Transverse colon (tissue), 4 donors: ENCODE measurements around the gene FTL. TPM values are rescaled to one million over a fixed set of nuclear protein-coding genes. Genes with fewer than 3 reads are reported as not detected.

Experiments
- DNase-seq: peaks from one replicate; pipeline ENCODE4 v3.0.0-alpha.2; 2019
- H3K27ac ChIP-seq, 4 donors: fragments of 200-600 bp; sonication (generic); 2 replicates each; pipeline ENCODE4 v1.5.1; 2016 to 2018; ENCODE audit warnings: inconsistent platforms in 4 of 4
- H3K27me3 ChIP-seq: fragments of 200-600 bp; sonication (generic); 2 replicates; pipeline ENCODE4 v1.5.1; 2017; ENCODE audit warnings: inconsistent platforms
- H3K36me3 ChIP-seq, 4 donors: fragments of 200-600 bp; sonication (generic); 2 replicates each; pipeline ENCODE4 v1.5.1; 2017 to 2019; ENCODE audit warnings: inconsistent platforms in 4 of 4
- H3K4me1 ChIP-seq, 4 donors: fragments of 200-600 bp; sonication (generic); 2 replicates each; pipeline ENCODE4 v1.5.1; 2017 to 2020; ENCODE audit warnings: inconsistent platforms in 4 of 4
- H3K4me3 ChIP-seq, 4 donors: fragments of 200-600 bp; sonication (generic); 1 replicate in 1 of 4; 2 replicates in 3 of 4; pipeline versions ENCODE4 v1.5.1 to v1.6.1; 2017 to 2019; ENCODE audit warnings: inconsistent platforms in 4 of 4
- H3K9me3 ChIP-seq, 2 donors: fragments of 200-600 bp; sonication (generic); 2 replicates each; pipeline ENCODE4 v1.5.1; 2017 to 2019; ENCODE audit warnings: inconsistent platforms in 2 of 2
- CTCF ChIP-seq, 5 experiments: fragments of 200-600 bp in 3 of 5; fragments of 450-650 bp in 2 of 5; sonication (generic) in 3 of 5; IDR thresholded peaks; 1 replicate in 2 of 5; 2 replicates in 3 of 5; pipeline ENCODE4 v1.5.1; 2016 to 2017; ENCODE audit warnings: antibody characterized with exemption in 5 of 5, inconsistent platforms in 3 of 5, mild to moderate bottlenecking in 2 of 5, moderate library complexity in 1 of 5
- EP300 ChIP-seq: sonication (generic); formaldehyde crosslinking; IDR thresholded peaks from one replicate; pipeline ENCODE4 v1.6.1; 2017; ENCODE audit warnings: antibody characterized with exemption, low read depth
- POLR2A ChIP-seq: fragments of 450-650 bp; IDR thresholded peaks from one replicate; pipeline ENCODE4 v1.6.1; 2016; ENCODE audit warnings: antibody characterized with exemption, mild to moderate bottlenecking, moderate library complexity
- POLR2AphosphoS5 ChIP-seq, 3 donors: sonication (generic); formaldehyde crosslinking; IDR thresholded peaks; one replicate each; pipeline ENCODE4 v1.6.1; 2016; ENCODE audit warnings: antibody characterized with exemption in 3 of 3
- WGBS, 2 donors: methylation state at CpG; one replicate each; pipeline ENCODE4 v1.1.5; 2018; ENCODE audit warnings: low coverage in 1 of 2; 5-methylcytosine and 5-hydroxymethylcytosine counted together
- in situ Hi-C, 4 donors: fragments of 200-750 bp; cut with MboI; loops; one replicate each; pipeline versions ENCODE4 v1.15.0 to v1.15.1; 2017; ENCODE audit warnings: low sequenced_read_pairs in 3 of 4, low pct_ligation_motif_present in 1 of 4, low pct_unique_long_range_greater_than_20kb in 1 of 4
- intact Hi-C: fragments of 100-400 bp; cut with DNase I; formaldehyde crosslinking; loops from one replicate; pipeline ENCODE4 v1.15.1; 2023; ENCODE audit warnings: low total_unique reads
- total RNA-seq, 4 donors: library from RNA; depleted of rRNA; stranded (reverse); fragments of >200 nt; gene quantifications; one replicate each; pipeline ENCODE4 v1.1.0, GENCODE V29; 2016

Gene FTL
- total RNA-seq, 4 donors from 2014 or later = 3,057 to 3,935 (median 3,837) TPM

DNA sequence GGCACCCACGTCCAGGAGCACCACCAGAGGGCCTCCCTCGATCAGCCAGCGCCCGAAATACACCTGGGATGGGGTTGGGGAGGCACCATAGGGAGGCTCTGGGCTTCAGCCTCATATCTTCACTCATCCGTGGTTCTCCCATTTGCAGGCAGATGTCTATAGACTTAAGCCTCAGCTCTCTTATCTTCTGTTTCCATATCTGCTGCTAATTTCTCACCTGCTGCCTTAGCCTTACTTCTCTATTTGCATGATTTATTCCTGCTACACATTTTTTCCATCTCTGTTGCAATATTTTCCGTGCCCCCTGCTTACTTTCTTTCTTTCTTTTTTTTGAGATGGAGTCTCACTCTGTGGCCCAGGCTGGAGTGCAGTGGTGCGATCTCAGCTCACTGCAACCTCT, 22.2 kb downstream of the FTL start:
- no peaks in the 10 kb centered on the region for H3K9me3 ChIP-seq
- DNase-seq = no peak
- peaks cover 9 to 19% (median 16%) of the 10 kb centered on the region in 4 donors for H3K4me1 ChIP-seq
- 90 to 100% methylated on average over 2 to 7 of the region's 7 CpGs for WGBS, 2 donors
- H3K27ac ChIP-seq = no peak overlapping the region
- TF ChIP-seq CTCF (IDR thresholded peaks at IDR 0.05) = no peak
- TF ChIP-seq EP300 = no peak
- no peak for TF ChIP-seq POLR2AphosphoS5 (IDR thresholded peaks at IDR 0.05)
- no peak for TF ChIP-seq POLR2A
- peaks cover 0 to 32% (median 6%) of the 10 kb centered on the region in 4 donors for H3K36me3 ChIP-seq
- in situ Hi-C loops = no loop called here
- intact Hi-C loops = no loop called here
- no peaks in the 10 kb centered on the region for H3K27me3 ChIP-seq
- no peak overlapping the region for H3K4me3 ChIP-seq

DNA sequence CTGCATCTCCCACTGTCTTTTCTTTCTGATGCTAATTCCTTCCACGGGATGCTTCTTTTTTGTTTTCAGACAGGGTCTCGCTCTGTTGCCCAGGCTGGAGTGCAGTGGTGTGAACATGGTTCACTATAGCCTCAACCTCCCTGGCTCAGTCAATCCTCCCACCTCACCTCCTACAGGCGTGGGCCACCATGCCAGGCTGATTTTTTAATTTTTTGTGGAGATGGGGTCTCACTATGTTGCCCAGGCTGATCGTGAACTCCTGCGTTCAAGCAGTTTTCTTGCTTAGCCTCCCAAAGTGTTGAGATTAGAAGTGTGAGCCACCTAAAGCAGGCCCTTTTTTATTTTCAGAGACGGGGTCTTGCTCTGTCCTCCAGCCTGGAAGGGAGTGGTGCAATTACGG, 23.2 kb downstream of the FTL start:
- H3K36me3 ChIP-seq = peaks cover 0 to 27% (median 6%) of the 10 kb centered on the region in 4 donors
- no peak for TF ChIP-seq EP300
- no peak for TF ChIP-seq POLR2AphosphoS5 (IDR thresholded peaks at IDR 0.05)
- TF ChIP-seq POLR2A = no peak
- no peak for TF ChIP-seq CTCF (IDR thresholded peaks at IDR 0.05)
- intact Hi-C loops = no loop called here

DNA sequence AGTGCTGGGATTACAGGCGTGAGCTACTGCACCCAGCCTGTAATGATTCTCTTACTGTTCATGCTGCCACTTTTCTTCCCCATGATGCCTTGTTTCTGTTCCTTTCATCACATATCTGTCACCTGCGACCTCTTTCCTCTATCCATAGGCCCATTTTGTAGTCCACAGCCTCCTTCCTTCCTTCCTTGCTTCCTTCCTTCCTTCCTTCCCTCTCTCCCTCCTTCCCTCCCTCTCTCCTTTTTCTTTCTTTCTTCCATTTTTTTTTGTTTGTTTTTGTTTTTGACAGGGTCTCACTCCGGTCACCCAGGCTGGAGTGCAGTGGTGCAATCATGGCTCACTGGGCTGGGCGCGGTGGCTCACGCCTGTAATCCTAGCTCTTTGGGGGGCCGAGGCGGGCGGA, 23.8 kb downstream of the FTL start:
- intact Hi-C loops = no loop called here
- TF ChIP-seq CTCF (IDR thresholded peaks at IDR 0.05) = no peak
- no peak for TF ChIP-seq POLR2A
- no peak for TF ChIP-seq EP300
- TF ChIP-seq POLR2AphosphoS5 (IDR thresholded peaks at IDR 0.05) = no peak
- no peak for DNase-seq
- Histone ChIP-seq H3K27ac (no peak overlapping the region), H3K9me3 (no peaks in the 10 kb centered on the region), H3K27me3 (no peaks in the 10 kb centered on the region), H3K36me3 (peaks cover 0 to 27% (median 6%) of the 10 kb centered on the region in 4 donors), H3K4me1 (peaks cover 9 to 21% (median 17%) of the 10 kb centered on the region in 4 donors), H3K4me3 (no peak overlapping the region)
- in situ Hi-C loops = no loop called here
- 90 to 96% methylated on average over 1 to 9 of the region's 9 CpGs for WGBS, 2 donors

More for the DNA sequence above, 23.2 kb downstream of the FTL start:
- Histone ChIP-seq H3K27ac (no peak overlapping the region), H3K27me3 (no peaks in the 10 kb centered on the region), H3K9me3 (no peaks in the 10 kb centered on the region), H3K4me3 (no peak overlapping the region), H3K4me1 (peaks cover 9 to 20% (median 17%) of the 10 kb centered on the region in 4 donors)
- DNase-seq = no peak
- in situ Hi-C loops = no loop called here
- WGBS, 2 donors = 78 to 97% methylated on average over 3 to 7 of the region's 7 CpGs

DNA sequence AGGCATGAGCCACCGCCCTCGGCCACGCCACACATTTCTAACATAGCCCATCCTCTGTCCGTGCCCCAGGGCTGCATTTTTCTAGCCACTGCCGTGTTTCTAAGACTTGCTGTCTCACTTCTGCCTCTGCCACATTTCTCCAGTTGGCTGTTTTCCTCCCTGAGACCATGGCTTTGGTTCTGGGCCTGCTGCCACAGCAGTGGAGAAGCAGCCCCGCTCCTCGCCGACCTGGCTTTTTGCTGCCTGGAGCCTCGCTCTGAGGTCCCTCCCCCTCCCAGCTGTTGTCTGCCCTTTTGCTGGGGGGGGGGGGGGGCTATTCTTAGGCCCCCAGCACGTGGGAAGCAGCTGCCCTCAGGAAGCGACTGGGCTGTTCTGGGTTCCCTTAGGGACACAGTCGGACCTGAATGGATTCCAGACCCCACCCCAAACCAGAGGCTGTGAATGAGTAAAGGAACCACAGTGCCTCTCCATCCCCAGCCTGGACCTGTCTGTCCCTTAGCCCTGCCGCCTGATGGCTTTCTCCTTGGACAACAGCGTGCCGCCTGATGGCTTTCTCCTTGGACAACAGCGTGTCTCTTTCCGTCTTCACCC, 24.7 kb downstream of the FTL start:
- intact Hi-C loops = no loop called here
- Histone ChIP-seq H3K36me3 (peaks cover 0 to 18% (median 3%) of the 10 kb centered on the region in 4 donors), H3K27ac (no peak overlapping the region)

More for the DNA sequence above, 24.7 kb downstream of the FTL start:
- Histone ChIP-seq H3K4me1 (peaks cover 16 to 30% (median 26%) of the 10 kb centered on the region in 4 donors), H3K27me3 (no peaks in the 10 kb centered on the region), H3K9me3 (no peaks in the 10 kb centered on the region), H3K4me3 (no peak overlapping the region)
- WGBS, 2 donors = 85% methylated on average over 5 to 15 of the region's 17 CpGs
- DNase-seq = no peak
- TF ChIP-seq EP300 = no peak
- TF ChIP-seq POLR2A = no peak
- TF ChIP-seq CTCF (IDR thresholded peaks at IDR 0.05) = no peak
- TF ChIP-seq POLR2AphosphoS5 (IDR thresholded peaks at IDR 0.05) = no peak
- in situ Hi-C loops = no loop called here
